Measurements from ENCODE around the gene CFHR2.

DNA sequence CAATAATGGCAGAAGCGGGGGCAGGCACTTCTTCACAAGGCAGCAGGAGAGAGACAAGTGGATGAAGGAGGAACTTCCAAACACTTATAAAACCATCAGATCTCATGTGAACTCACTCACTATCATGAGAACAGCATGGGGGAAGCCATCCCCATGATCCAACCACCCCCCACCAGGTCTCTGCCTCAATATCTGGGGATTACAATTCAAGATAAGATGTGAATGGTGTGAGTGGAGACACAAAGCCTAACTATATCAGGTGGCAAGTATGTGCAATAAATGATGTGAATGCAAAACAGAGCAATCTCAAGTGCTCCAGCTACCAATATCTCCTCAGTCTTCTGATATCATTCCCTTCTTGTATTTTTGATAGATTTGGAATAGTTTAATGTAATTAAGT lies 12.4 kb downstream of the CFHR2 start:
- TF ChIP-seq, protein P1, sequence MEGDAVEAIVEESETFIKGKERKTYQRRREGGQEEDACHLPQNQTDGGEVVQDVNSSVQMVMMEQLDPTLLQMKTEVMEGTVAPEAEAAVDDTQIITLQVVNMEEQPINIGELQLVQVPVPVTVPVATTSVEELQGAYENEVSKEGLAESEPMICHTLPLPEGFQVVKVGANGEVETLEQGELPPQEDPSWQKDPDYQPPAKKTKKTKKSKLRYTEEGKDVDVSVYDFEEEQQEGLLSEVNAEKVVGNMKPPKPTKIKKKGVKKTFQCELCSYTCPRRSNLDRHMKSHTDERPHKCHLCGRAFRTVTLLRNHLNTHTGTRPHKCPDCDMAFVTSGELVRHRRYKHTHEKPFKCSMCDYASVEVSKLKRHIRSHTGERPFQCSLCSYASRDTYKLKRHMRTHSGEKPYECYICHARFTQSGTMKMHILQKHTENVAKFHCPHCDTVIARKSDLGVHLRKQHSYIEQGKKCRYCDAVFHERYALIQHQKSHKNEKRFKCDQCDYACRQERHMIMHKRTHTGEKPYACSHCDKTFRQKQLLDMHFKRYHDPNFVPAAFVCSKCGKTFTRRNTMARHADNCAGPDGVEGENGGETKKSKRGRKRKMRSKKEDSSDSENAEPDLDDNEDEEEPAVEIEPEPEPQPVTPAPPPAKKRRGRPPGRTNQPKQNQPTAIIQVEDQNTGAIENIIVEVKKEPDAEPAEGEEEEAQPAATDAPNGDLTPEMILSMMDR (IDR thresholded peaks at IDR 0.05; ENCODE audit: low read depth, low read length) = no peak
- TF ChIP-seq EZH2phosphoT487 (IDR thresholded peaks at IDR 0.05; ENCODE audit: low read depth) = no peak

Data from OCI-LY3 (cell line).